ENCODE results near the gene ZNF556. TPM values are rescaled to one million over a fixed set of nuclear protein-coding genes. Genes with fewer than 3 reads are reported as not detected.

Gene ZNF556
- polyA plus RNA-seq, 3 donors: not detected

DNA sequence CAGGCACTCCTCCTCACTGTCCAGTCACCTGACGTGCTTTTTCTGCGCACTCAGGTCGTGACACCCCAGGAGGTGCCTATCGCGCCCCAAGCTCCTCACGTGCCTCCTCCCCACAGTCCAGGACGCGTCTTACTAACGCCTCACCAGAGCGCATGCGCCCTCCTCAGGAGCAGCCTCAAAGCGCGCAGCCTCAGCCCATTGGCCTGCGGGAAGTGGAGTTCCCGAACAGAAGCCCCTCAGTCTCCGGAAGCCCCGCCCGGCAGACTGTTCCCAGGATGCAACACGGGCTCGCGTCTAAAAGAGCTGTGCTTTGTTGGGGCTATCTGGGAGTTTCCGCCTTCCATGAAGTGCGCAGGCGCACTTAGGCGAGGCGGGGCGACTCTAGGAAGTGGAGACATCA, 8.3 kb upstream of the ZNF556 start:
- Histone ChIP-seq H3K27me3 (ENCODE audit: control insufficient read depth in 2 of 2, insufficient read depth in 2 of 2, low read length in 2 of 2) (no peaks in the 10 kb centered on the region), H3K79me2 (ENCODE audit: insufficient read depth, low read length) (no peaks in the 10 kb centered on the region), H3K4me1 (ENCODE audit: control insufficient read depth in 1 of 2, insufficient read depth in 2 of 2, low read length in 2 of 2) (no peaks in the 10 kb centered on the region), H3K4me2 (replicated peaks; ENCODE audit: extremely low read depth, low read length, poor library complexity, severe bottlenecking) (no peak overlapping the region), H3K27ac (ENCODE audit: low read depth in 1 of 2, low read length in 2 of 2) (no peak overlapping the region), H3K36me3 (replicated peaks in 1 of 2; ENCODE audit: control insufficient read depth in 1 of 2, insufficient read depth in 2 of 2, low read length in 2 of 2) (peaks cover 0 to 11% of the 10 kb centered on the region in 2 donors), H4K20me1 (ENCODE audit: insufficient read depth, low read length) (no peaks in the 10 kb centered on the region), H3K4me3 (replicated peaks in 1 of 3; ENCODE audit: low read depth in 2 of 3, low read length in 3 of 3) (no peak overlapping the region), H2AFZ (ENCODE audit: insufficient read depth, low read depth, low read length, poor library complexity, severe bottlenecking) (no peak overlapping the region), H3K9me3 (replicated peaks in 1 of 2; ENCODE audit: control insufficient read depth in 1 of 2, insufficient read depth in 1 of 2, low read length in 2 of 2) (peaks cover 42 to 60% of the 10 kb centered on the region in 2 donors), H3K9ac (ENCODE audit: insufficient read depth, low read length, poor library complexity, severe bottlenecking) (no peak overlapping the region)
- no peak for DNase-seq
- TF ChIP-seq, protein P1, sequence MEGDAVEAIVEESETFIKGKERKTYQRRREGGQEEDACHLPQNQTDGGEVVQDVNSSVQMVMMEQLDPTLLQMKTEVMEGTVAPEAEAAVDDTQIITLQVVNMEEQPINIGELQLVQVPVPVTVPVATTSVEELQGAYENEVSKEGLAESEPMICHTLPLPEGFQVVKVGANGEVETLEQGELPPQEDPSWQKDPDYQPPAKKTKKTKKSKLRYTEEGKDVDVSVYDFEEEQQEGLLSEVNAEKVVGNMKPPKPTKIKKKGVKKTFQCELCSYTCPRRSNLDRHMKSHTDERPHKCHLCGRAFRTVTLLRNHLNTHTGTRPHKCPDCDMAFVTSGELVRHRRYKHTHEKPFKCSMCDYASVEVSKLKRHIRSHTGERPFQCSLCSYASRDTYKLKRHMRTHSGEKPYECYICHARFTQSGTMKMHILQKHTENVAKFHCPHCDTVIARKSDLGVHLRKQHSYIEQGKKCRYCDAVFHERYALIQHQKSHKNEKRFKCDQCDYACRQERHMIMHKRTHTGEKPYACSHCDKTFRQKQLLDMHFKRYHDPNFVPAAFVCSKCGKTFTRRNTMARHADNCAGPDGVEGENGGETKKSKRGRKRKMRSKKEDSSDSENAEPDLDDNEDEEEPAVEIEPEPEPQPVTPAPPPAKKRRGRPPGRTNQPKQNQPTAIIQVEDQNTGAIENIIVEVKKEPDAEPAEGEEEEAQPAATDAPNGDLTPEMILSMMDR (IDR thresholded peaks at IDR 0.05): no peak
- Mint-ChIP-seq H3K27ac (peak overlapping the region in 1 of 7 donors; percentile 72), H3K36me3 (peaks cover 0 to 13% of the 10 kb centered on the region in 2 donors), H3K9me3 (peaks cover 40 to 74% (median 57%) of the 10 kb centered on the region in 7 donors), H3K27me3 (ENCODE audit: low read depth in 3 of 3) (peaks cover 0 to 4% (median 0%) of the 10 kb centered on the region in 3 donors), H3K4me3 (no peak overlapping the region), H3K4me1 (no peaks in the 10 kb centered on the region)
- WGBS (ENCODE audit: insufficient coverage): 78% methylated on average over 25 of the region's 27 CpGs
- intact Hi-C loops (cut with micrococcal nuclease): no loop called here

DNA sequence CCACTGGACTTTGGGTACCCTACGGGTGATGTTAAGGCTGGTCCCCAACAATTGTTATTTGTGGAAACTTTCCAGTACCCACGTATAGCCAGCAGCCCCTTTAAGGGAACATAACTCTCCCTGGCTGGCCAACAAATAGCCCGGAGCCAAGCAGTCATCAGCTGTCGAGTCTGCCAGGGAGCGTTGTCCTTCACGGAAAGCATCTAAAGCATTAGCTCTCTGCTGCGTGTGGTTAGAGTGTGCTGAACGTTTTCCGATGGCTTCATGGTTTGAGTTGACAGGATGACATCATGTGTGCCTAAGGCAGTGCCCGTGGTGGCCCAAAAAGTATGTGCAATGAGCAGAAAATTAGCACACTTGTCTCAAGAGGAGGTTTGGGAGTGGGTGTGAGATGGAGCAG, 3.3 kb upstream of the ZNF556 start:
- peaks cover 0 to 1% (median 0%) of the 10 kb centered on the region in 3 donors for H3K27me3 Mint-ChIP-seq (ENCODE audit: low read depth in 3 of 3)
- H4K20me1 ChIP-seq (ENCODE audit: insufficient read depth, low read length): no peaks in the 10 kb centered on the region
- whole genome bisulfite sequencing (ENCODE audit: insufficient coverage): 97% methylated on average over 10 of the region's 10 CpGs

More for the DNA sequence above, 3.3 kb upstream of the ZNF556 start:
- H2AFZ ChIP-seq (ENCODE audit: insufficient read depth, low read depth, low read length, poor library complexity, severe bottlenecking): no peak overlapping the region
- no peaks in the 10 kb centered on the region for H3K36me3 ChIP-seq (replicated peaks in 1 of 2; ENCODE audit: control insufficient read depth in 1 of 2, insufficient read depth in 2 of 2, low read length in 2 of 2)
- H3K4me1 Mint-ChIP-seq: no peaks in the 10 kb centered on the region
- H3K9me3 Mint-ChIP-seq: peaks cover 14 to 43% (median 18%) of the 10 kb centered on the region in 7 donors
- H3K4me3 Mint-ChIP-seq: no peak overlapping the region
- no peak overlapping the region for H3K4me3 ChIP-seq (replicated peaks in 1 of 3; ENCODE audit: low read depth in 2 of 3, low read length in 3 of 3)
- H3K4me2 ChIP-seq (replicated peaks; ENCODE audit: extremely low read depth, low read length, poor library complexity, severe bottlenecking): no peak overlapping the region
- no peak overlapping the region for H3K27ac ChIP-seq (ENCODE audit: low read depth in 1 of 2, low read length in 2 of 2)
- TF ChIP-seq, protein P1 (IDR thresholded peaks at IDR 0.05): no peak
- H3K27ac Mint-ChIP-seq: no peak overlapping the region
- no peaks in the 10 kb centered on the region for H3K27me3 ChIP-seq (ENCODE audit: control insufficient read depth in 2 of 2, insufficient read depth in 2 of 2, low read length in 2 of 2)
- peaks cover 11 to 16% of the 10 kb centered on the region in 2 donors for H3K9me3 ChIP-seq (replicated peaks in 1 of 2; ENCODE audit: control insufficient read depth in 1 of 2, insufficient read depth in 1 of 2, low read length in 2 of 2)
- DNase-seq: no peak
- H3K4me1 ChIP-seq (ENCODE audit: control insufficient read depth in 1 of 2, insufficient read depth in 2 of 2, low read length in 2 of 2): no peaks in the 10 kb centered on the region
- H3K36me3 Mint-ChIP-seq: no peaks in the 10 kb centered on the region
- H3K9ac ChIP-seq (ENCODE audit: insufficient read depth, low read length, poor library complexity, severe bottlenecking): no peak overlapping the region
- intact Hi-C loops (cut with micrococcal nuclease): no loop called here
- no peaks in the 10 kb centered on the region for H3K79me2 ChIP-seq (ENCODE audit: insufficient read depth, low read length)

Measured in CD14-positive monocyte (primary cell).